ENCODE measurements around the gene C16orf87.

The C16orf87 gene

DNA sequence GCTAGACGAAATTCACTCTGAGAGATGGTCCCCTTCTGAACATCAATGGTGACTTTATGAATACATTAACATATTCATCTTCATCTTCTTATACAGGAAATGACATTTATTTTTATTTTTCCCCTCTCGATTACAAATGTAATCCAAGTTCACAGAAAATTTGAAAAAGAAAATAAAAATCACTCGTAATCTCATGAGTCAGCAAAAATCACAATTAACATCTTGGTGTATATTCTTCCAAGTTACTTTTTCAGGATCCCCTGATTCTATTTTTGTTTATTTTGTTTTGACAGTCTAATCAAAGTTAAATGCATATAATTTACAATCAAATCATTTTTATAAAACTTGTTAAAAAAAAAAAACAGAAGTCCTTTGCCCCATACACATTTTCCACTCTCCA, 27.6 kb downstream of the C16orf87 start:
- H3K36me3 ChIP-seq (ENCODE audit: control insufficient read depth in 2 of 2, insufficient read depth in 1 of 2, low read length in 2 of 2) = peaks cover 0 to 22% of the 10 kb centered on the region in 2 experiments
- POLR2A ChIA-PET = no interaction called here
- no peak overlapping the region for H3K27ac ChIP-seq (ENCODE audit: extremely low read depth, low read depth, low read length)
- CTCF ChIA-PET = interaction anchor here (6.1 kb wide), 1 partner anchor 128 kb away, joined by 64 read pairs; no protein-coding TSS in a partner anchor
- H3K4me3 ChIP-seq (ENCODE audit: low read depth, low read length) = no peak overlapping the region
- H3K4me1 ChIP-seq (ENCODE audit: control insufficient read depth, insufficient read depth, low read length) = no peaks in the 10 kb centered on the region
- TF ChIP-seq MEIS1 (CRISPR knock-in tag; IDR thresholded peaks at IDR 0.05; ENCODE audit: borderline replicate concordance) (no peak), ZIC2 (tag by site-specific recombination; IDR thresholded peaks at IDR 0.05) (no peak), ZNF76 (tag by site-specific recombination; IDR thresholded peaks at IDR 0.05; ENCODE audit: borderline replicate concordance, low read depth) (no peak), ZNF214 (tag by site-specific recombination; IDR thresholded peaks at IDR 0.05; ENCODE audit: borderline replicate concordance) (no peak), ZNF670 (tag by site-specific recombination; IDR thresholded peaks at IDR 0.05; ENCODE audit: low read depth) (no peak), ZNF175 (tag by site-specific recombination; IDR thresholded peaks at IDR 0.05) (no peak)
- H3K9me3 ChIP-seq (ENCODE audit: control insufficient read depth, insufficient read depth, low read depth, low read length) = no peaks in the 10 kb centered on the region

DNA sequence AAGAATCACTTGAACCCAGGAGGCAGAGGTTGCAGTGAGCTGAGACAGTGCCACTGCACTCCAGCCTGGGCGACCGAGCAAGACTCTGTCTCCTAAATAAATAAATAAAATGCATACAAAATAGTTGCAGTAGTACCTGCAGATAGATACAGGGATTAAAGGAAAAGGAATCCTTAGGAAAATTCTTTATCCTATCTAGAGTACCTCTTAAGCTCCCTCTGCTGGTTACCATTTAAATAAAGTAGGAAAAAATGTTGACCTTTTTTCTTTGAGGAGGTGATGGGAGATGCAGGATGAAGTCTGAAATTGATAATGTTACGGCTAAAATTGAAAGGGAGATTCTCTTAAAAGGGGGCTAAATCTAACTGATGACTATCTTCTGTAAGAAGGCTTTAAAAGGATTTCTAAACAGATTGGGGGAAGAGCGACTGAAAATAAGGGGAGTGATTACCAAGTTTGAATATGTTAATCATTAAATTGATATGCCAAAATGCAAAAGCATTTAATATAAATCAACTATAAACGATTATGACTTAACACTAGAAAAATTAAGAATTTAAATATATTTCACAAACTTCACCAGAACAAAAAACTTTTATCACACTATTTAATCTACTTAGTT, 29.4 kb downstream of the C16orf87 start:
- POLR2A ChIA-PET = interaction anchor here (0.6 to 1.2 kb wide), 2 partner anchors 26 to 112 kb away, joined by 4 to 5 read pairs; partner anchors contain the start of gene ORC6
- no peak overlapping the region for H3K27ac ChIP-seq (ENCODE audit: extremely low read depth, low read depth, low read length)
- H3K9me3 ChIP-seq (ENCODE audit: control insufficient read depth, insufficient read depth, low read depth, low read length) = no peaks in the 10 kb centered on the region
- H3K36me3 ChIP-seq (ENCODE audit: control insufficient read depth in 2 of 2, insufficient read depth in 1 of 2, low read length in 2 of 2) = peaks cover 6 to 18% of the 10 kb centered on the region in 2 experiments
- CTCF ChIA-PET = interaction anchor here (0.6 to 6.1 kb wide), 13 partner anchors 10 to 246 kb away, joined by 3 to 64 read pairs (median 4); no protein-coding TSS in a partner anchor
- TF ChIP-seq ZNF654 (tag by site-specific recombination; IDR thresholded peaks at IDR 0.05; ENCODE audit: low read depth) (peak; percentile 18), RBAK (tag by site-specific recombination; IDR thresholded peaks at IDR 0.05) (no peak), ZNF76 (tag by site-specific recombination; IDR thresholded peaks at IDR 0.05; ENCODE audit: borderline replicate concordance, low read depth) (no peak)
- no peak overlapping the region for H3K4me3 ChIP-seq (ENCODE audit: low read depth, low read length)
- no peaks in the 10 kb centered on the region for H3K4me1 ChIP-seq (ENCODE audit: control insufficient read depth, insufficient read depth, low read length)

DNA sequence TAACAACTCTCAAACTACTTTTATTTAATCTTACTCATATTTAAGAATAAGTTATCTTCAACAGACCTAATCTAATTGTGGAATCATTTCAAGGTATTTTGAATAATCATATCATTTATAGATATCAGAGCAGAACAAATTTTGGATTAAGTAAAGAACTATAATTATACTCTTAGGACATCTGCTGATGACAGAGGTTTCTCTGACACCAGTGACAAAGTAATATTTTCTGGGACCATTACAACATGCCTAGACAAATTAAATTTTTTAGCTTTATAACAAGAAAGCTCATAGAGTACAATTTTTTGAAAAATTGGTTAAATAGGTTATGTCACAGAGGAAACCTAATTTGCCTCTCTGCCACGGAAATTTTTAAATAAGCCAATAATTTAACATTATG, 30.5 kb downstream of the C16orf87 start:
- Histone ChIP-seq H3K4me3 (ENCODE audit: low read depth, low read length) (no peak overlapping the region), H3K9me3 (ENCODE audit: control insufficient read depth, insufficient read depth, low read depth, low read length) (no peaks in the 10 kb centered on the region), H3K27ac (ENCODE audit: extremely low read depth, low read depth, low read length) (no peak overlapping the region), H3K4me1 (ENCODE audit: control insufficient read depth, insufficient read depth, low read length) (no peaks in the 10 kb centered on the region), H3K36me3 (ENCODE audit: control insufficient read depth in 2 of 2, insufficient read depth in 1 of 2, low read length in 2 of 2) (peaks cover 10 to 23% of the 10 kb centered on the region in 2 experiments)
- TF ChIP-seq, protein P1, sequence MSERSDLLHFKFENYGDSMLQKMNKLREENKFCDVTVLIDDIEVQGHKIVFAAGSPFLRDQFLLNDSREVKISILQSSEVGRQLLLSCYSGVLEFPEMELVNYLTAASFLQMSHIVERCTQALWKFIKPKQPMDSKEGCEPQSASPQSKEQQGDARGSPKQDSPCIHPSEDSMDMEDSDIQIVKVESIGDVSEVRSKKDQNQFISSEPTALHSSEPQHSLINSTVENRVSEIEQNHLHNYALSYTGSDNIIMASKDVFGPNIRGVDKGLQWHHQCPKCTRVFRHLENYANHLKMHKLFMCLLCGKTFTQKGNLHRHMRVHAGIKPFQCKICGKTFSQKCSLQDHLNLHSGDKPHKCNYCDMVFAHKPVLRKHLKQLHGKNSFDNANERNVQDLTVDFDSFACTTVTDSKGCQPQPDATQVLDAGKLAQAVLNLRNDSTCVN (tag by site-specific recombination; optimal IDR thresholded peaks at IDR 0.05) = no peak
- ChIA-PET POLR2A (interaction anchor here (1.2 kb wide), 1 partner anchor 111 kb away, joined by 5 read pairs; the partner anchor contains the start of gene ORC6), CTCF (interaction anchor here (0.6 to 6.1 kb wide), 16 partner anchors 9 to 312 kb away, joined by 3 to 64 read pairs (median 4); partner anchors contain the start of gene C16orf87)

DNA sequence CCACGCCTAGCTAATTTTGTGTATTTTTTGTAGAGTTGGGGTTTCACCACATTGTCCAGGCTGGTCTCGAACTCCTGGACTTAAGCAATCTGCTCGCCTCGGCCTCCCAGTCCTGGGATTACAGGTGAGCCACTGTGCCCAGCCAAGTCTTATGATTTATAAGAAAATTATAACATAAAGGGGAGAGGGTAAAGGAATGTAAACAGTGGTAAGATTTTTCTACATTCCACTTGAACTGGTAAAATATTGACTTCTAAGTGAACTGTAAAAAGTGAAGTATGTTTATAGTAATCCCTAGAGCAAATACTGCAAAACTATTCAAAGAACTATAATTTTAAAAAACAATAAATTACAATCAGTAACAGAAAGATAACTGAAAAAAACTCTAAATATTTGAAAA, 33.5 kb downstream of the C16orf87 start:
- CTCF ChIA-PET = interaction anchor here (0.9 to 6.1 kb wide), 2 partner anchors 9 to 123 kb away, joined by 4 to 64 read pairs; no protein-coding TSS in a partner anchor
- H3K4me1 ChIP-seq (ENCODE audit: control insufficient read depth, insufficient read depth, low read length) = no peaks in the 10 kb centered on the region
- TF ChIP-seq, protein P2, sequence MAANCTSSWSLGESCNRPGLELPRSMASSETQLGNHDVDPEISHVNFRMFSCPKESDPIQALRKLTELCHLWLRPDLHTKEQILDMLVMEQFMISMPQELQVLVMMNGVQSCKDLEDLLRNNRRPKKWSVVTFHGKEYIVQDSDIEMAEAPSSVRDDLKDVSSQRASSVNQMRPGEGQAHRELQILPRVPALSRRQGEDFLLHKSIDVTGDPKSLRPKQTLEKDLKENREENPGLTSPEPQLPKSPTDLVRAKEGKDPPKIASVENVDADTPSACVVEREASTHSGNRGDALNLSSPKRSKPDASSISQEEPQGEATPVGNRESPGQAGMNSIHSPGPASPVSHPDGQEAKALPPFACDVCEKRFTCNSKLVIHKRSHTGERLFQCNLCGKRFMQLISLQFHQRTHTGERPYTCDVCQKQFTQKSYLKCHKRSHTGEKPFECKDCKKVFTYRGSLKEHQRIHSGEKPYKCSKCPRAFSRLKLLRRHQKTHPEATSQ (tag by site-specific recombination; IDR thresholded peaks at IDR 0.05) = no peak
- no peak for TF ChIP-seq ZNF112 (tag by site-specific recombination; IDR thresholded peaks at IDR 0.05)
- no peak for TF ChIP-seq ZNF600 (tag by site-specific recombination; IDR thresholded peaks at IDR 0.05)
- TF ChIP-seq ZNF23 (tag by site-specific recombination; IDR thresholded peaks at IDR 0.05; ENCODE audit: borderline replicate concordance) = no peak
- TF ChIP-seq HOXD13 (CRISPR knock-in tag; IDR thresholded peaks at IDR 0.05; ENCODE audit: borderline replicate concordance) = no peak
- TF ChIP-seq ZNF521 (tag by site-specific recombination; IDR thresholded peaks at IDR 0.05) = no peak
- TF ChIP-seq ZNF660 (tag by site-specific recombination; IDR thresholded peaks at IDR 0.05) = no peak
- TF ChIP-seq IKZF3 (tag by site-specific recombination; IDR thresholded peaks at IDR 0.05) = no peak
- TF ChIP-seq ZNF416 (tag by site-specific recombination; IDR thresholded peaks at IDR 0.05) = no peak
- no peak for TF ChIP-seq KLF10 (tag by site-specific recombination; IDR thresholded peaks at IDR 0.05)
- no peak for TF ChIP-seq ZNF747 (tag by site-specific recombination; IDR thresholded peaks at IDR 0.05)
- TF ChIP-seq, protein P3, sequence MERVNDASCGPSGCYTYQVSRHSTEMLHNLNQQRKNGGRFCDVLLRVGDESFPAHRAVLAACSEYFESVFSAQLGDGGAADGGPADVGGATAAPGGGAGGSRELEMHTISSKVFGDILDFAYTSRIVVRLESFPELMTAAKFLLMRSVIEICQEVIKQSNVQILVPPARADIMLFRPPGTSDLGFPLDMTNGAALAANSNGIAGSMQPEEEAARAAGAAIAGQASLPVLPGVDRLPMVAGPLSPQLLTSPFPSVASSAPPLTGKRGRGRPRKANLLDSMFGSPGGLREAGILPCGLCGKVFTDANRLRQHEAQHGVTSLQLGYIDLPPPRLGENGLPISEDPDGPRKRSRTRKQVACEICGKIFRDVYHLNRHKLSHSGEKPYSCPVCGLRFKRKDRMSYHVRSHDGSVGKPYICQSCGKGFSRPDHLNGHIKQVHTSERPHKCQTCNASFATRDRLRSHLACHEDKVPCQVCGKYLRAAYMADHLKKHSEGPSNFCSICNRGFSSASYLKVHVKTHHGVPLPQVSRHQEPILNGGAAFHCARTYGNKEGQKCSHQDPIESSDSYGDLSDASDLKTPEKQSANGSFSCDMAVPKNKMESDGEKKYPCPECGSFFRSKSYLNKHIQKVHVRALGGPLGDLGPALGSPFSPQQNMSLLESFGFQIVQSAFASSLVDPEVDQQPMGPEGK (tag by site-specific recombination; IDR thresholded peaks at IDR 0.05) = no peak
- TF ChIP-seq HOXC10 (CRISPR knock-in tag; IDR thresholded peaks at IDR 0.05) = no peak
- TF ChIP-seq, protein P4, sequence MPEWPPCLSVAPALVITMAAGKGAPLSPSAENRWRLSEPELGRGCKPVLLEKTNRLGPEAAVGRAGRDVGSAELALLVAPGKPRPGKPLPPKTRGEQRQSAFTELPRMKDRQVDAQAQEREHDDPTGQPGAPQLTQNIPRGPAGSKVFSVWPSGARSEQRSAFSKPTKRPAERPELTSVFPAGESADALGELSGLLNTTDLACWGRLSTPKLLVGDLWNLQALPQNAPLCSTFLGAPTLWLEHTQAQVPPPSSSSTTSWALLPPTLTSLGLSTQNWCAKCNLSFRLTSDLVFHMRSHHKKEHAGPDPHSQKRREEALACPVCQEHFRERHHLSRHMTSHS (tag by site-specific recombination; IDR thresholded peaks at IDR 0.05) = no peak
- POLR2A ChIA-PET = no interaction called here
- no peaks in the 10 kb centered on the region for H3K9me3 ChIP-seq (ENCODE audit: control insufficient read depth, insufficient read depth, low read depth, low read length)
- peaks cover 10 to 19% of the 10 kb centered on the region in 2 experiments for H3K36me3 ChIP-seq (ENCODE audit: control insufficient read depth in 2 of 2, insufficient read depth in 1 of 2, low read length in 2 of 2)
- H3K27ac ChIP-seq (ENCODE audit: extremely low read depth, low read depth, low read length) = no peak overlapping the region
- H3K4me3 ChIP-seq (ENCODE audit: low read depth, low read length) = no peak overlapping the region

Data from HEK293 (cell line).